ENCODE measurements around the gene NALCN.

GRCh38 chr13:101343128-101343787, 73.0 kb downstream of the NALCN start:
- no peak for TF ChIP-seq CTCF (IDR thresholded peaks at IDR 0.05 in 4 of 5, conservative IDR thresholded peaks at IDR 0.05 in 1 of 5)
- no peak for TF ChIP-seq POLR2A (IDR thresholded peaks at IDR 0.05)

Measured in gastrocnemius medialis (tissue), 4 donors.